ENCODE results near the gene NDUFA3.
"Not testable (repeated sequence)": the region's sequence is repeated elsewhere in the genome, so short reads cannot be mapped to it uniquely, and the experiment has no call there.

Gene NDUFA3

GRCh38 chr19:54099190-54099902, 3.3 kb upstream of the NDUFA3 start:
- H3K4me3 ChIP-seq (replicated peaks in 1 of 2; ENCODE audit: low read depth in 2 of 2, low read length in 2 of 2): no peak overlapping the region
- no peak for TF ChIP-seq CTCF (IDR thresholded peaks at IDR 0.05; ENCODE audit: low read depth, low read length)
- DNase-seq (ENCODE audit: low read depth in 2 of 2): no peak

- DNase-seq (ENCODE audit: low read depth in 2 of 2); H3K4me3 ChIP-seq (replicated peaks in 1 of 2; ENCODE audit: low read depth in 2 of 2, low read length in 2 of 2): not testable (repeated sequence)
These were observed 2.8 kb upstream of the NDUFA3 start for GRCh38 chr19:54099903-54100255.

- no peak within 1 kb of the TSS for H3K4me3 ChIP-seq (replicated peaks in 1 of 2; ENCODE audit: low read depth in 2 of 2, low read length in 2 of 2)
- DNase-seq (ENCODE audit: low read depth in 2 of 2): no peak
- TF ChIP-seq CTCF (IDR thresholded peaks at IDR 0.05; ENCODE audit: low read depth, low read length): no peak
These were observed 2.1 kb upstream of the NDUFA3 start, which contains the start of gene OSCAR for GRCh38 chr19:54100561-54100960. Gene OSCAR (minus strand): TSS chr19:54100803. CDS start chr19:54100792, 11 bp downstream.

GRCh38 chr19:54104998-54105715, 2.5 kb downstream of the NDUFA3 start:
- DNase-seq (ENCODE audit: low read depth in 2 of 2): no peak
- TF ChIP-seq CTCF (IDR thresholded peaks at IDR 0.05; ENCODE audit: low read depth, low read length): no peak
- H3K4me3 ChIP-seq (replicated peaks in 1 of 2; ENCODE audit: low read depth in 2 of 2, low read length in 2 of 2): no peak overlapping the region

GRCh38 chr19:54105796-54106195, 3.1 kb downstream of the NDUFA3 start:
- no peak overlapping the region for H3K4me3 ChIP-seq (replicated peaks in 1 of 2; ENCODE audit: low read depth in 2 of 2, low read length in 2 of 2)
- TF ChIP-seq CTCF (IDR thresholded peaks at IDR 0.05; ENCODE audit: low read depth, low read length): no peak
- no peak for DNase-seq (ENCODE audit: low read depth in 2 of 2)

- no peak for DNase-seq (ENCODE audit: low read depth in 2 of 2)
- no peak for TF ChIP-seq CTCF (IDR thresholded peaks at IDR 0.05; ENCODE audit: low read depth, low read length)
- H3K4me3 ChIP-seq (replicated peaks in 1 of 2; ENCODE audit: low read depth in 2 of 2, low read length in 2 of 2): no peak overlapping the region
These were observed 4.1 kb downstream of the NDUFA3 start for GRCh38 chr19:54106716-54107115.

- TF ChIP-seq CTCF (IDR thresholded peaks at IDR 0.05; ENCODE audit: low read depth, low read length): no peak
- H3K4me3 ChIP-seq (replicated peaks in 1 of 2; ENCODE audit: low read depth in 2 of 2, low read length in 2 of 2): no peak overlapping the region
- DNase-seq (ENCODE audit: low read depth in 2 of 2): no peak
These were observed 5.3 kb downstream of the NDUFA3 start for GRCh38 chr19:54107876-54108490.

Measured in cardiac fibroblast (primary cell).